Neural cell (in vitro differentiated cells): ENCODE results near the gene ELANE. TPM values are rescaled to one million over a fixed set of nuclear protein-coding genes. Genes with fewer than 3 reads are reported as not detected.

ENCODE experiments used
- H2AFZ ChIP-seq: fragments of 200-600, 300-800 bp; sonication (generic), shearing (Covaris generic); 2 replicates; pipeline ENCODE4 v1.6.0; 2014; ENCODE audit warnings: low read depth, mild to moderate bottlenecking, antibody characterized with exemption, low read length, moderate library complexity
- H3F3A ChIP-seq: fragments of 200-600 bp; shearing (Covaris generic); 2 replicates; pipeline ENCODE4 v1.6.1; 2016; ENCODE audit warnings: mild to moderate bottlenecking, moderate library complexity, mixed read lengths, antibody characterized with exemption, low read length; ENCODE audit not compliant: insufficient read depth, poor library complexity, severe bottlenecking
- H3K27ac ChIP-seq: fragments of 200-600, 300-800 bp; sonication (generic), shearing (Covaris generic); 2 replicates; pipeline ENCODE4 v1.5.1; 2014; ENCODE audit warnings: mild to moderate bottlenecking, low read length, moderate library complexity
- H3K27me3 ChIP-seq: fragments of 300-800, 200-600 bp; sonication (generic), shearing (Covaris generic); 2 replicates; pipeline ENCODE4 v1.6.0; 2014; ENCODE audit warnings: mild to moderate bottlenecking, low read depth, low read length, moderate library complexity; ENCODE audit not compliant: insufficient read depth
- H3K36me3 ChIP-seq: fragments of 300-800, 200-600 bp; sonication (generic), shearing (Covaris generic); 2 replicates; pipeline ENCODE4 v1.5.1; 2014; ENCODE audit warnings: mild to moderate bottlenecking, antibody characterized with exemption, low read length, moderate library complexity; ENCODE audit not compliant: insufficient read depth
- H3K4me2 ChIP-seq: fragments of 300-800, 200-600 bp; sonication (generic), shearing (Covaris generic); 2 replicates; pipeline ENCODE4 v1.6.0; 2014; ENCODE audit warnings: mild to moderate bottlenecking, low read length
- H3K4me3 ChIP-seq: fragments of 300-800, 200-600 bp; sonication (generic), shearing (Covaris generic); 2 replicates; pipeline ENCODE4 v1.5.1; 2014; ENCODE audit warnings: mild to moderate bottlenecking, low read length, moderate library complexity
- H3K79me2 ChIP-seq: fragments of 200-600 bp; shearing (Covaris generic); replicated peaks from 2 replicates; pipeline ENCODE4 v1.6.0; 2014; ENCODE audit warnings: mild to moderate bottlenecking, low read length, moderate library complexity; ENCODE audit not compliant: insufficient read depth
- H3K9ac ChIP-seq: fragments of 300-800, 200-600 bp; sonication (generic), shearing (Covaris generic); 2 replicates; pipeline ENCODE4 v1.6.1; 2016; ENCODE audit warnings: mild to moderate bottlenecking, low read length, mixed read lengths
- H3K9me2 ChIP-seq: fragments of 200-600 bp; shearing (Covaris generic); 2 replicates; pipeline ENCODE4 v1.6.1; 2016; ENCODE audit warnings: mild to moderate bottlenecking, low read length, mixed read lengths; ENCODE audit not compliant: insufficient read depth
- H3K9me3 ChIP-seq: fragments of 200-600, 300-800 bp; sonication (generic), shearing (Covaris generic); 2 replicates; pipeline ENCODE4 v1.6.1; 2016; ENCODE audit warnings: mild to moderate bottlenecking, mixed run types, low read length, moderate library complexity, mixed read lengths
- H4K20me1 ChIP-seq: fragments of 200-600 bp; shearing (Covaris generic); 2 replicates; pipeline ENCODE4 v1.6.1; 2016; ENCODE audit warnings: mild to moderate bottlenecking, mixed run types; ENCODE audit not compliant: insufficient read depth
- CTCF ChIP-seq: fragments of 450-650 bp; IDR thresholded peaks from 2 replicates; pipeline ENCODE4 v1.5.1; 2014; ENCODE audit warnings: antibody characterized with exemption, mild to moderate bottlenecking, moderate library complexity; ENCODE audit not compliant: poor library complexity, severe bottlenecking
- EP300 ChIP-seq: fragments of 450-650 bp; conservative IDR thresholded peaks from 2 replicates; pipeline ENCODE4 v1.6.1; 2014; ENCODE audit warnings: antibody characterized with exemption, mild to moderate bottlenecking, moderate library complexity; ENCODE audit not compliant: poor library complexity, severe bottlenecking
- EZH2 ChIP-seq: fragments of 200-600, 300-800 bp; shearing (Covaris generic), sonication (generic); IDR thresholded peaks from 2 replicates; pipeline ENCODE4 v1.6.1; 2014; ENCODE audit warnings: antibody characterized with exemption, low read length, borderline replicate concordance, mild to moderate bottlenecking; ENCODE audit not compliant: insufficient read depth, poor library complexity, severe bottlenecking
- MXI1 ChIP-seq: fragments of 450-650 bp; conservative IDR thresholded peaks from 2 replicates; pipeline ENCODE4 v1.6.1; 2014; ENCODE audit warnings: antibody characterized with exemption, mild to moderate bottlenecking; ENCODE audit not compliant: poor library complexity, severe bottlenecking
- POLR2AphosphoS5 ChIP-seq: IDR thresholded peaks from 2 replicates; pipeline ENCODE4 v1.6.1; 2012
- RAD21 ChIP-seq: fragments of 450-650 bp; conservative IDR thresholded peaks from 2 replicates; pipeline ENCODE4 v1.6.1; 2014; ENCODE audit warnings: antibody characterized with exemption, mild to moderate bottlenecking, moderate library complexity
- polyA plus RNA-seq: library from polyadenylated mRNA; depleted of rRNA; stranded (reverse); fragments of >200 nt; gene quantifications from 2 replicates; pipeline ENCODE4 v1.2.3, GENCODE V29; 2014
- TF ChIP-seq, protein P1 (sequence below): IDR thresholded peaks from 2 replicates; pipeline ENCODE4 v1.6.1; 2012; ENCODE audit warnings: borderline replicate concordance

Gene ELANE
- polyA plus RNA-seq, 1 donor from 2014 or later, result not detected

- Histone ChIP-seq H3K79me2 (peaks cover 13% of the 10 kb centered on the region), H4K20me1 (peaks cover 11% of the 10 kb centered on the region), H3F3A (no peaks in the 10 kb centered on the region), H3K4me2 (no peak overlapping the region), H3K9me2 (no peaks in the 10 kb centered on the region), H3K9me3 (no peaks in the 10 kb centered on the region), H3K9ac (no peak overlapping the region), H3K36me3 (no peaks in the 10 kb centered on the region), H3K27me3 (no peaks in the 10 kb centered on the region), H3K27ac (no peak overlapping the region), H3K4me3 (no peak overlapping the region), H2AFZ (no peak overlapping the region)
- TF ChIP-seq RAD21 (no peak), MXI1 (no peak), EP300 (no peak), EZH2 (no peak)
- TF ChIP-seq, protein P1, sequence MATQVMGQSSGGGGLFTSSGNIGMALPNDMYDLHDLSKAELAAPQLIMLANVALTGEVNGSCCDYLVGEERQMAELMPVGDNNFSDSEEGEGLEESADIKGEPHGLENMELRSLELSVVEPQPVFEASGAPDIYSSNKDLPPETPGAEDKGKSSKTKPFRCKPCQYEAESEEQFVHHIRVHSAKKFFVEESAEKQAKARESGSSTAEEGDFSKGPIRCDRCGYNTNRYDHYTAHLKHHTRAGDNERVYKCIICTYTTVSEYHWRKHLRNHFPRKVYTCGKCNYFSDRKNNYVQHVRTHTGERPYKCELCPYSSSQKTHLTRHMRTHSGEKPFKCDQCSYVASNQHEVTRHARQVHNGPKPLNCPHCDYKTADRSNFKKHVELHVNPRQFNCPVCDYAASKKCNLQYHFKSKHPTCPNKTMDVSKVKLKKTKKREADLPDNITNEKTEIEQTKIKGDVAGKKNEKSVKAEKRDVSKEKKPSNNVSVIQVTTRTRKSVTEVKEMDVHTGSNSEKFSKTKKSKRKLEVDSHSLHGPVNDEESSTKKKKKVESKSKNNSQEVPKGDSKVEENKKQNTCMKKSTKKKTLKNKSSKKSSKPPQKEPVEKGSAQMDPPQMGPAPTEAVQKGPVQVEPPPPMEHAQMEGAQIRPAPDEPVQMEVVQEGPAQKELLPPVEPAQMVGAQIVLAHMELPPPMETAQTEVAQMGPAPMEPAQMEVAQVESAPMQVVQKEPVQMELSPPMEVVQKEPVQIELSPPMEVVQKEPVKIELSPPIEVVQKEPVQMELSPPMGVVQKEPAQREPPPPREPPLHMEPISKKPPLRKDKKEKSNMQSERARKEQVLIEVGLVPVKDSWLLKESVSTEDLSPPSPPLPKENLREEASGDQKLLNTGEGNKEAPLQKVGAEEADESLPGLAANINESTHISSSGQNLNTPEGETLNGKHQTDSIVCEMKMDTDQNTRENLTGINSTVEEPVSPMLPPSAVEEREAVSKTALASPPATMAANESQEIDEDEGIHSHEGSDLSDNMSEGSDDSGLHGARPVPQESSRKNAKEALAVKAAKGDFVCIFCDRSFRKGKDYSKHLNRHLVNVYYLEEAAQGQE, result no peak
These were observed 37.7 kb upstream of the ELANE start for GRCh38 chr19:814152-815078.

DNA sequence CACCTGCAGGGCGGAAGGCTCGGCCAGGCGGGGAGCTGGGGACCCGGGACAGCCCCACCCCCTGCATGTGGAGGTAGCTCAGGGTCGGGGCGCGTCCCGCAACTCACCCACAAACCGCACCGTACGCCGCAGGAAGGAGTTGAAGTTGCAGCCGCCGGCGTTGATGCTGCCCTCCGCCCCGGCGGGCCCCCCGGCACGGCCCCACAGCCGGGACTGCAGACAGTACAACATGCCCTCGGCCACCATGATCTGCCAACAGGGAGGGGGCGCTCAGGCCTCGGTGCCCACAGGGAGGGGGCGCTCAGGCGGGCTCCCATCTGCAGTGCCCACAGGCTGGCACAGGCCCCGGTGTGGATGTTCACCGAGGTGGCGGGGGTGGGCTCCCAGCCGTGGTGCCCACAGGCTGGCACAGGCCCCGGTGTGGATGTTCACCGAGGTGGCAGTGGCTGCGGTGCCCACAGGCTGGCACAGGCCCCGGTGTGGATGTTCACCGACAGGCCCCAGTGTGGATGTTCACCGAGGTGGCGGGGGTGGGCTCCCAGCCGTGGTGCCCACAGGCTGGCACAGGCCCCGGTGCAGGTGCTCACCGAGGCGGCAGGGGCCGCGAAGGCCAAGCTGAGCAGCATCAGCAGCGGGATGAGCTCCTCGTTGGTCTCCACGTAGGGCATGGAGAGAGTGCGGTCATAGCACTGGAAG is 36.9 kb upstream of the ELANE start:
- no peak overlapping the region for H3K4me2 ChIP-seq
- no peak overlapping the region for H3K9ac ChIP-seq
- H4K20me1 ChIP-seq, result peaks cover 11% of the 10 kb centered on the region
- H3K9me2 ChIP-seq, result no peaks in the 10 kb centered on the region
- no peak overlapping the region for H2AFZ ChIP-seq
- H3F3A ChIP-seq, result no peaks in the 10 kb centered on the region
- peaks cover 21% of the 10 kb centered on the region for H3K79me2 ChIP-seq
- H3K36me3 ChIP-seq, result no peaks in the 10 kb centered on the region
- H3K9me3 ChIP-seq, result no peaks in the 10 kb centered on the region
- H3K27ac ChIP-seq, result no peak overlapping the region
- peak; percentile 11 for TF ChIP-seq POLR2AphosphoS5
- TF ChIP-seq CTCF, result no peak
- no peaks in the 10 kb centered on the region for H3K27me3 ChIP-seq
- H3K4me3 ChIP-seq, result no peak overlapping the region
